Measurements from ENCODE around the gene SPATA7. TPM values are rescaled to one million over a fixed set of nuclear protein-coding genes. Genes with fewer than 3 reads are reported as not detected.
"Not testable (repeated sequence)": the region's sequence is repeated elsewhere in the genome, so short reads cannot be mapped to it uniquely, and the experiment has no call there.

SPATA7 gene
- total and polyA plus RNA-seq, 7 donors, result 2.1 to 9.7 (median 4.8) TPM

DNA sequence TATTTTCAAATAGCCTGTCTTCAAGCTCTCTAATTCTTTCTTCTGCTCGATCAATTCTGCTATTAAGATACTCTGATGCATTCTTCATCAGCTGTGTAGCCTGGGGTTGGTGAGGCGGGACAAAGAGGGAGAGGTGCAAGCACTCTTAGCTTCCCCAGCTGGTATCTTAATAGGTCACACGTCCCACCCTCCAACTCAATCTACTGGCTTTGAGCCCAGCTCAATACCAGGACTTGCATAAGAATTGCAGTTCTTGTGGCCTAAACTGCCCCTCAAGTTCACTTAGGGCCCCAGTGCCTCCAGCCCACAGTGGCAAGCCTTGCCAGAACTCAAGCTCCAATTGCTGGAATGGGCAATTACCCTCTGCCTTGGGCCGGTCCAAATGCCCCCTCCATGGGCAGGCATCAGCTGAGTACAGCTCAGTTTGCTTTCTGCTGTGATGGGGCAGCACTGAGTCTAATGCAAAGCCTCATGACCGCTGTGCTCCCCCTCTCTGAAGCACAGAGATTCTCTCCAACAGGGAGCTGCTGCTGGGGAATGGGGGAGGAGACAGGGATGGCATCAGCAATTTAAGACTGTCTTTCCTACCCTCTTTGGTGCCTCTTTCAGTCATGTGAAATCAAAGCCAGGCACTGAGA is 5.6 kb upstream of the SPATA7 start:
- no peak overlapping the region for H3K27ac ChIP-seq
- WGBS, 3 donors, result 61 to 71% (median 70%) methylated on average over 5 of the region's 5 CpGs

DNA sequence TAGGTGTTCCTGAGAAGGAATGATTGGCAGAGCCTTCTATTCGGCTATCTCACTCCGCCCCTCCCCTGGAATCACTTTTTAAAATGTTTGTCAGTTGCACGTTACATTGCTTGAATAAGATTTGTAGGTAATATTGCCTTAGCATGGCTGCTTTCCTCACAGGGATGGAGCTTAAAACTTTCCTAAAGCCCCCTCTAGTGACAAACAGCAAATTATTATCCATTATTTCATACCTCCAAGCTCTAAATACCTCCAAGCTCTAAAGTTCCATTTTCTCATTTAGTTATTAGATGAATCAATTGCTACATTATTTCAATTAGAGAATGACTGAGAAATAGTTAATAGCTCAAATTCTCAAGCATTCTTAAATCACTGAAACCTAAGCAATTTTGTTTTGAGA is 5.1 kb upstream of the SPATA7 start:
- no peaks in the 10 kb centered on the region for H3K36me3 ChIP-seq (ENCODE audit: insufficient read depth in 1 of 2, low read depth in 1 of 2)
- no peak overlapping the region for H3K4me3 ChIP-seq
- DNase-seq, result no peak
- 41 to 56% (median 56%) methylated on average over 3 of the region's 3 CpGs for WGBS, 3 donors
- intact Hi-C loops (cut with DNase I), result loop anchor here in 1 of 2 donors (10.0 kb wide), 1 partner anchor 386 kb away; the partner anchor contains the start of gene GALC
- no peak for TF ChIP-seq CTCF (IDR thresholded peaks at IDR 0.05)
- no peak for ATAC-seq
- H3K4me1 ChIP-seq, result no peaks in the 10 kb centered on the region
- no peak overlapping the region for H3K27ac ChIP-seq
- H3K9me3 ChIP-seq, result peaks cover 5% of the 10 kb centered on the region
- no peaks in the 10 kb centered on the region for H3K27me3 ChIP-seq (ENCODE audit: insufficient read depth in 3 of 3, low read length in 2 of 3)

More for the DNA sequence above, 5.6 kb upstream of the SPATA7 start:
- peak in 1 of 2 donors; percentile 39 for DNase-seq
- no peaks in the 10 kb centered on the region for H3K36me3 ChIP-seq (ENCODE audit: insufficient read depth in 1 of 2, low read depth in 1 of 2)
- H3K27me3 ChIP-seq (ENCODE audit: insufficient read depth in 3 of 3, low read length in 2 of 3), result no peaks in the 10 kb centered on the region
- intact Hi-C loops (cut with DNase I), result loop anchor here in 1 of 2 donors (10.0 kb wide), 1 partner anchor 385 kb away; the partner anchor contains the start of gene GALC
- ATAC-seq, result no peak
- peaks cover 5% of the 10 kb centered on the region for H3K9me3 ChIP-seq
- no peak for TF ChIP-seq CTCF (IDR thresholded peaks at IDR 0.05)
- H3K4me1 ChIP-seq, result no peaks in the 10 kb centered on the region
- no peak overlapping the region for H3K4me3 ChIP-seq

DNA sequence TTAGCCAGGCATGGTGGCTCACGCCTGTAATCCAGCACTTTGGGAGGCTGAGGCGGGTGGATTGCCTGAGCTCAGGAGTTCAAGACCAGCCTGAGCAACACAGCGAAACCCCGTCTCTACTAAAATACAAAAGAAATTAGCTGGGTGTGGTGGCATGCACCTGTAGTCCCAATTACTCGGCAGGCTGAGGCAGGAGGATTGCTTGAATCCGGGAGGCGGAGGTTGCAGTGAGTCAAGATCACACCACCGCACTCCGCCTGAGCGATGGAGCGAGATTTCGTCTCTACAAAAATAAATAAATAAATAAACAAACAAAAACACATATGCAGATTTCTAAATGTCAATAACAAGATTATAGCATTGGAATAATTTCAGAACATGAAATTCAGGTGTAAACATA is 3.8 kb upstream of the SPATA7 start:
- not testable (repeated sequence) for H3K4me3 ChIP-seq; H3K27me3 ChIP-seq (ENCODE audit: insufficient read depth in 3 of 3, low read length in 2 of 3); DNase-seq; ATAC-seq; H3K36me3 ChIP-seq (ENCODE audit: insufficient read depth in 1 of 2, low read depth in 1 of 2); H3K27ac ChIP-seq; H3K4me1 ChIP-seq; H3K9me3 ChIP-seq
- intact Hi-C loops (cut with DNase I), result loop anchor here in 1 of 2 donors (10.0 kb wide), 1 partner anchor 387 kb away; the partner anchor contains the start of gene GALC
- WGBS, 3 donors, result 92 to 95% (median 95%) methylated on average over 12 of the region's 12 CpGs

DNA sequence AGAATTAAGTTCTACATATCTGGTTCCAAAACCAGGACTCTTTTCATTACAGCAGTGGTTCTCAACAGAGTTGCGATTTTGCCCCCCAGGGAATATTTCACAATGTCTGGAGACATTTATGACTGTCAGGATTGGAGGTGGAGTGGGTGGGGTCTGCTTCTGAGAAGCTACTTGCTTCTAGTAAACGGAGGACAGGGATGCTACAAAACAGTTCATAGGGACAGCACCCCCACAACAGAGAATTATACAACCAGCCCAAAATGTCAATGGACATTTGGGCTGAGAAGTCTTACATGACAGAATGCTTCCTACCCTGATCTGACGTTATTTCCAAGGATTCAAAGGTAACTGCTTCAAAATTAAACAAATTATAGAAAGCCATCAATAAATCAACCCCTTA is 739 bp upstream of the SPATA7 start:
- Histone ChIP-seq H3K36me3 (ENCODE audit: insufficient read depth in 1 of 2, low read depth in 1 of 2) (no peaks in the 10 kb centered on the region), H3K4me1 (no peaks in the 10 kb centered on the region), H3K4me3 (peak overlapping the region; percentile 83), H3K9me3 (no peaks in the 10 kb centered on the region), H3K27ac (peak overlapping the region; percentile 71), H3K27me3 (ENCODE audit: insufficient read depth in 3 of 3, low read length in 2 of 3) (no peaks in the 10 kb centered on the region)
- ATAC-seq (peak in 1 of 4 donors; percentile 29), DNase-seq (no peak)
- WGBS, 3 donors, result 2 to 7% (median 4%) methylated on average over 3 of the region's 3 CpGs
- TF ChIP-seq CTCF (IDR thresholded peaks at IDR 0.05), result no peak
- intact Hi-C loops (cut with DNase I), result loop anchor here in 1 of 2 donors (10.0 kb wide), 1 partner anchor 390 kb away; the partner anchor contains the start of gene GALC

GRCh38 chr14:88386256-88386794 is 868 bp downstream of the SPATA7 start:
- peak overlapping the region; percentile 71 for H3K27ac ChIP-seq
- DNase-seq (no peak), ATAC-seq (no peak)
- H3K27me3 ChIP-seq (ENCODE audit: insufficient read depth in 3 of 3, low read length in 2 of 3), result no peaks in the 10 kb centered on the region
- no peak for TF ChIP-seq CTCF (IDR thresholded peaks at IDR 0.05)
- no peaks in the 10 kb centered on the region for H3K4me1 ChIP-seq
- peaks cover 0 to 1% of the 10 kb centered on the region in 2 donors for H3K36me3 ChIP-seq (ENCODE audit: insufficient read depth in 1 of 2, low read depth in 1 of 2)
- intact Hi-C loops (cut with DNase I), result loop anchor here in 1 of 2 donors (10.0 kb wide), 1 partner anchor 392 kb away; the partner anchor contains the start of gene GALC
- H3K9me3 ChIP-seq, result no peaks in the 10 kb centered on the region
- 26 to 37% (median 31%) methylated on average over 9 of the region's 9 CpGs for WGBS, 3 donors
- H3K4me3 ChIP-seq, result peak overlapping the region; percentile 83

Data from psoas muscle (tissue), 8 donors.